Measurements from ENCODE around the gene GAA. TPM values are rescaled to one million over a fixed set of nuclear protein-coding genes. Genes with fewer than 3 reads are reported as not detected.

Gene GAA
- total RNA-seq = 19.6 and 20.2 TPM in 2 replicates

DNA sequence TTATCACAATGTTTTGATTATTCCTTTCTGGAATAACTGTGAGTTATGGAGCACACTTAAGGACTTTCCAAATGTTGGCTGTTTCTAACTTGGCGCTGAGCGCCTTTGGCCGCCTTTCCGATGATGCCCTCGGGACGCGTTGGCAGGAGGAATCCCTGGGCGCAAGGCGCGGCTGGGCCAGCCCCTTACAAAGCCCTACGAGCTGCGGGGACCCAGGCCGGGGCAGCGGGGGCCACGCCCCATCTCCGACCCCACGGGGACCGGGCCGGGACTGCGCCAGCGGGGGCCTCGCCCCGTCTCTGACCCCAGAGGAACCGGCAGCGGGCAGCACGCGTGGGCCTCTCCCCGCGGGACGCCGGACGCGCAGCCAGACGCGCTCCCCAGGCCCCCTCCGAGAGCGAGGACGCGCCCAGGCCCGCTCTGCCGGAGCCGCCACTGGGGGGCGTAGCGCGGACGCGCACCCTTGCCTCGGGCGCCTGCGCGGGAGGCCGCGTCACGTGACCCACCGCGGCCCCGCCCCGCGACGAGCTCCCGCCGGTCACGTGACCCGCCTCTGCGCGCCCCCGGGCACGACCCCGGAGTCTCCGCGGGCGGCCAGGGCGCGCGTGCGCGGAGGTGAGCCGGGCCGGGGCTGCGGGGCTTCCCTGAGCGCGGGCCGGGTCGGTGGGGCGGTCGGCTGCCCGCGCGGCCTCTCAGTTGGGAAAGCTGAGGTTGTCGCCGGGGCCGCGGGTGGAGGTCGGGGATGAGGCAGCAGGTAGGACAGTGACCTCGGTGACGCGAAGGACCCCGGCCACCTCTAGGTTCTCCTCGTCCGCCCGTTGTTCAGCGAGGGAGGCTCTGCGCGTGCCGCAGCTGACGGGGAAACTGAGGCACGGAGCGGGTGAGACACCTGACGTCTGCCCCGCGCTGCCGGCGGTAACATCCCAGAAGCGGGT lies at the start of gene GAA:
GAA (plus strand) TSS at position 571 of the 935 bp plus-strand sequence. CDS start 3,006 bp downstream, outside the sequence.
- peak; percentile 90 for ATAC-seq (ENCODE audit: low read depth)
- TF ChIP-seq, protein P1, sequence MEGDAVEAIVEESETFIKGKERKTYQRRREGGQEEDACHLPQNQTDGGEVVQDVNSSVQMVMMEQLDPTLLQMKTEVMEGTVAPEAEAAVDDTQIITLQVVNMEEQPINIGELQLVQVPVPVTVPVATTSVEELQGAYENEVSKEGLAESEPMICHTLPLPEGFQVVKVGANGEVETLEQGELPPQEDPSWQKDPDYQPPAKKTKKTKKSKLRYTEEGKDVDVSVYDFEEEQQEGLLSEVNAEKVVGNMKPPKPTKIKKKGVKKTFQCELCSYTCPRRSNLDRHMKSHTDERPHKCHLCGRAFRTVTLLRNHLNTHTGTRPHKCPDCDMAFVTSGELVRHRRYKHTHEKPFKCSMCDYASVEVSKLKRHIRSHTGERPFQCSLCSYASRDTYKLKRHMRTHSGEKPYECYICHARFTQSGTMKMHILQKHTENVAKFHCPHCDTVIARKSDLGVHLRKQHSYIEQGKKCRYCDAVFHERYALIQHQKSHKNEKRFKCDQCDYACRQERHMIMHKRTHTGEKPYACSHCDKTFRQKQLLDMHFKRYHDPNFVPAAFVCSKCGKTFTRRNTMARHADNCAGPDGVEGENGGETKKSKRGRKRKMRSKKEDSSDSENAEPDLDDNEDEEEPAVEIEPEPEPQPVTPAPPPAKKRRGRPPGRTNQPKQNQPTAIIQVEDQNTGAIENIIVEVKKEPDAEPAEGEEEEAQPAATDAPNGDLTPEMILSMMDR (IDR thresholded peaks at IDR 0.05) = peak; percentile 63
- peak; percentile 96 for DNase-seq
- peak within 1 kb of the TSS; percentile 83 for H3K27ac Mint-ChIP-seq
- ChIA-PET CTCF (interaction anchor here (0.6 to 1.5 kb wide), 17 partner anchors 9 to 1449 kb away, joined by 3 to 9 read pairs (median 3); no protein-coding TSS in a partner anchor), POLR2A (interaction anchor here (0.5 to 1.5 kb wide), 13 partner anchors 11 to 889 kb away, joined by 3 to 11 read pairs (median 3); partner anchors contain the start of gene CBX8)
- H3K4me3 Mint-ChIP-seq = peak within 1 kb of the TSS; percentile 86
- H3K36me3 Mint-ChIP-seq (ENCODE audit: low read depth) = peaks cover 5% of the 10 kb centered on the region
- intact Hi-C loops (cut with micrococcal nuclease) = loop anchor here (1.0 to 5.0 kb wide), 5 partner anchors 46 to 934 kb away; partner anchors contain the start of genes BAIAP2, CCDC40, EIF4A3 and RNF213
- H3K9me3 Mint-ChIP-seq = no peaks in the 10 kb centered on the region
- H3K4me1 Mint-ChIP-seq = peaks cover 23% of the 10 kb centered on the region
- peaks cover 3% of the 10 kb centered on the region for H3K27me3 Mint-ChIP-seq

DNA sequence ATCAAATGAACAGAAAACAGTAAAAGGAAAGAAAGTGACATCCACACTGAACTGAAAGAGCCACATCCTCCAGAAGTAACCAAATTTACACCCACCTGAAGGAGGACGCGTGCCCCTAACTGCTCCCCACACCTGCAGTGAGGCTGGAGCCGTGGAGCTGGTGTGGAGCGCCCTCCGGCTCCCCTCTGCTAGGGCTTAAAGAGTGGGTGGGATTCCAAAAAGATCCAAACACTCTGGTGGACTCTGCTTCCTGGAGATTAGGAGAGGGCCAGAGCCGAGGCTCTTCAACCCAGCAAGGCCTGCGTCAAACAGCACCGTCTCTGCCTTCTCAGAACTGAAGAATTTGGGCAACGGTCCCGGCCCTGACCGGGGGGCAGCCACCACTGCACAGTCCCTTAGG lies 49.7 kb upstream of the GAA start:
- TF ChIP-seq, protein P1 (IDR thresholded peaks at IDR 0.05) = no peak
- Mint-ChIP-seq H3K4me3 (no peak overlapping the region), H3K36me3 (ENCODE audit: low read depth) (no peaks in the 10 kb centered on the region), H3K9me3 (no peaks in the 10 kb centered on the region), H3K27me3 (peaks cover 2% of the 10 kb centered on the region), H3K4me1 (no peaks in the 10 kb centered on the region), H3K27ac (no peak overlapping the region)
- intact Hi-C loops (cut with micrococcal nuclease) = no loop called here
- POLR2A ChIA-PET = no interaction called here
- DNase-seq (no peak), ATAC-seq (ENCODE audit: low read depth) (no peak)
- CTCF ChIA-PET = no interaction called here

DNA sequence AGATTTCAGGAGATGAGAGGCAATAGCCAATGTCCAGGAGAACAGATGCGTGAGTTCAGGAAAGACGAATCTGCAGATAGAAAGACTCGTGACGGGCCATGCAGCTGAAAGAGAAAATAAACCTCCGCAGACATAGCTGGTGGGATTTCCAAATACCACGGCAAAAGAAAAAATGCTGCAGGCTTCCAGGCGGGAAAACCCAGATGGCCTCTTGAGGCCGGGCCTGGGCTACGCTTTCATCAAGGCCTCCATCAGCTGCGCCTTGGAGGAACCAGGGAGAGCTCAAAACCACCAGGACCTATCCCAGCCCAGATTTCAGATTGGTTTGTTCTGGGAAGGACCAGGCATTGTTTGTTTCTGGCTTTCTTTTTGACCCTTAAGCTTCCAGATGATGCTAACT lies 48.3 kb upstream of the GAA start:
- Mint-ChIP-seq H3K9me3 (no peaks in the 10 kb centered on the region), H3K4me3 (no peak overlapping the region), H3K27ac (no peak overlapping the region), H3K27me3 (peaks cover 2% of the 10 kb centered on the region), H3K36me3 (ENCODE audit: low read depth) (no peaks in the 10 kb centered on the region), H3K4me1 (no peaks in the 10 kb centered on the region)
- DNase-seq = no peak
- TF ChIP-seq, protein P1 (IDR thresholded peaks at IDR 0.05) = no peak
- POLR2A ChIA-PET = no interaction called here
- intact Hi-C loops (cut with micrococcal nuclease) = no loop called here
- CTCF ChIA-PET = no interaction called here
- ATAC-seq (ENCODE audit: low read depth) = no peak

DNA sequence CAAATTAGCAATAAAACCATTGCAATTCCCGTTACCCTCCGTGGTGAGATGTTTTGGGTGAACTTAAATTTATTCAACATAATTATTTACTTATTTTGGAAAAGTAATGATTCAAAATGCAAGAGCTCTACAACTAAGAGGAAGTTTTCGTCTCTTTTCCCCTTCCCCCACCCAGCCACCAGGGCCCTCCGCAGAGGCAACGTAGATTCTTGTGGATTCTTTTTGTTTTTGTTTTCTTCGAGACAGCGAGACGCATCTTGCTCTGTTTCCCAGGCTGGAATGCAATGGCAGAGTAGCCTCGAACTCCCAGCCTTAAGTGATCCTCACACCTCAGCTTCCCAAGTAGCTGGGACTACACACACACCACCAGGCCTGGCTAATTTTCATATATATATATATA lies 45.8 kb upstream of the GAA start:
- intact Hi-C loops (cut with micrococcal nuclease) = no loop called here
- TF ChIP-seq, protein P1 (IDR thresholded peaks at IDR 0.05) = no peak
- H3K36me3 Mint-ChIP-seq (ENCODE audit: low read depth) = no peaks in the 10 kb centered on the region
- no peaks in the 10 kb centered on the region for H3K4me1 Mint-ChIP-seq
- H3K27me3 Mint-ChIP-seq = peaks cover 2% of the 10 kb centered on the region
- H3K9me3 Mint-ChIP-seq = no peaks in the 10 kb centered on the region
- ChIA-PET CTCF (no interaction called here), POLR2A (no interaction called here)
- no peak for DNase-seq
- H3K27ac Mint-ChIP-seq = no peak overlapping the region
- ATAC-seq (ENCODE audit: low read depth) = no peak
- H3K4me3 Mint-ChIP-seq = no peak overlapping the region

DNA sequence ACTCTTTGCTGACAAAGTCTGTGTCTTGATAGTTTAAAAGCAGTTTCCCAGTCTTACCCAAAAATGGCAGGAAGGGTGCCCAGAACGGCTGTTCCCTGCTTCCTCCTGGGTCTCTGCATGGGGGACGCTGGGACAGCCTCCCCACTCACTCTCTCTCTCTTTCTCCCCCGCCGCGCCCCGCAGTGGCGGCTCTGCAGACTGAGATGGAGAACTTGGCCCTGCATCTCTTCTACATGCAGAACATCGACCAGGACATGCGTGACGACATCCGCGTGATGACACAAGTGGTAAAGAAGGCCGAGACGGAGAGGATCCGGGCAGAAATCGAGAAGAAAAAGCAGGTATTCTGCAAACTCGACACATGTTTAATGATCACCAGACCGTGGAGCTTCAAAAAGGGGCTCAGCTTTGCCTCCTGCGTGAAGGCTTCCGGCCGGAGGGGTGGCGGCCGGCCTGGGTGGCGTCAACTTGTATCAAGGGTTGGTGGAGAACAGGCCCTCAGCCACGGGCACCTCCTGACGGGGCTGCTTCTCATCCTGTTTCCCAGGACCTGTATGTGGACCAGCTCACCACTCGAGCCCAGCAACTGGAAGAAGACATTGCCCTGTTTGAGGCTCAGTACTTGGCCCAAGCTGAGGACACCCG lies 42.9 kb upstream of the GAA start:
- Mint-ChIP-seq H3K27me3 (peaks cover 2% of the 10 kb centered on the region), H3K27ac (no peak overlapping the region), H3K4me1 (no peaks in the 10 kb centered on the region), H3K9me3 (no peaks in the 10 kb centered on the region), H3K4me3 (no peak overlapping the region), H3K36me3 (ENCODE audit: low read depth) (no peaks in the 10 kb centered on the region)
- intact Hi-C loops (cut with micrococcal nuclease) = no loop called here
- ATAC-seq (ENCODE audit: low read depth) = no peak
- POLR2A ChIA-PET = interaction anchor here (0.7 kb wide), 2 partner anchors 54 to 772 kb away, joined by 3 to 8 read pairs; no protein-coding TSS in a partner anchor
- TF ChIP-seq, protein P1 (IDR thresholded peaks at IDR 0.05) = no peak
- CTCF ChIA-PET = no interaction called here
- no peak for DNase-seq

Measured in activated B cell treated with CpG ODN at 0.5 μM for 24 hours (primary cell).